Adipose tissue (tissue), 3 donors: ENCODE measurements around the gene KIAA0408. TPM values are rescaled to one million over a fixed set of nuclear protein-coding genes. Genes with fewer than 3 reads are reported as not detected.

ENCODE experiments used
- H3K27ac ChIP-seq: one replicate; pipeline ENCODE4 v1.5.1; 2013; ENCODE audit warnings: low read depth, low read length
- WGBS, 3 donors: extraction: QIAGEN DNeasy Blood & Tissue Kit; methylation state at CpG; one replicate each; pipeline ENCODE4 v1.1.7; 2013; 5-methylcytosine and 5-hydroxymethylcytosine counted together
- polyA plus RNA-seq, 3 donors: library from polyadenylated mRNA; stranded (reverse); fragments of 200-250 nt; gene quantifications; one replicate each; pipeline ENCODE4 v1.2.3, GENCODE V29; 2013
- donor health status: healthy with polysubstance abuse.
- donor health status: Bipolar disorder and iron deficiency.
- donor health status: healthy.

KIAA0408 gene
- polyA plus RNA-seq = 10 to 100 TPM in 1 of 3 donors, 1 to 10 TPM in 1, under 1 TPM in 1; 0.43 to 10.8 (median 4.9) TPM

- H3K27ac ChIP-seq = no peak within 1 kb of the TSS
- WGBS, 3 donors = 18 to 51% (median 29%) methylated on average over 4 of the region's 4 CpGs
Observed at GRCh38 chr6:127459231-127459641, at the start of gene KIAA0408. TSS of gene KIAA0408 (minus strand) at chr6:127459389. CDS start at chr6:127453981, 5,408 bp downstream.

DNA sequence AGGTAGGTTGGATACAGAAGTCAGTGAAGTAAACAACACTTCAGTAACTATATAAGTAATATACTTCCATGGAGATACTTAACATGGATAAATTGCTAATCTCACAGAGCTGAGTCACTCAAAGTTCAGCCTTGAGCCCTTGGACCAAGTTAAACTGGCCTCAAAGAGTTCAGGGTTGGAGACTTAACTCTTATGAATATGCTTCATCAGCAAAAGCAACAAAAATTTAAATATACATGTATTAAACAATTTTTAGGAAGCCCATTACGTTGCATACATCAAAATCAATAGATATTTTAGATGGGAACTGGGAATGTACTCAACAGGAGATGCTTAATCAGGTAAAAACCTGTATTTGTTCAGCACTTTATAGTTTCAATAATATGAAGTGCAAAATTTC lies 47.7 kb upstream of the KIAA0408 start:
- H3K27ac ChIP-seq = no peak overlapping the region
- 53 to 80% (median 77%) methylated on average over 1 of the region's 1 CpG for WGBS, 3 donors

DNA sequence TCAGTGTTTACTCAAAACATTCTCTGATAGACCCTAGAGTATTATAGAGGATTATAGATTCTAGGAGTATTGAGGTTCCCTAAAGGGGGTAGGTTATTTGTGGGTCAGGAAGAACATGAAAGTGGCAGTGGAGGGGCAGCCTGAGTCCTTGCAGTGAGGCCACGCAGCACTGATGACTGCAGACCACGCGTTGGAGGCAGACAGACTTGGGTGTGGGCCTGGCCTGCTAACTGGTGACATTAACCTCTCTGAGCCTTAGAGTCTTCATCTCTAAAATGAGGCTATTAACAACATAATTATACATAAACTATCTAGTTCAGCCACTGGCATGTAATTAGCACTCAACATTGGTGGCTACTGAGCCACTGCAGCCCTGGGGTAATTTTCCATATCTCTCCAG lies 43.8 kb upstream of the KIAA0408 start:
- 93 to 100% (median 97%) methylated on average over 3 of the region's 3 CpGs for WGBS, 3 donors
- no peak overlapping the region for H3K27ac ChIP-seq

DNA sequence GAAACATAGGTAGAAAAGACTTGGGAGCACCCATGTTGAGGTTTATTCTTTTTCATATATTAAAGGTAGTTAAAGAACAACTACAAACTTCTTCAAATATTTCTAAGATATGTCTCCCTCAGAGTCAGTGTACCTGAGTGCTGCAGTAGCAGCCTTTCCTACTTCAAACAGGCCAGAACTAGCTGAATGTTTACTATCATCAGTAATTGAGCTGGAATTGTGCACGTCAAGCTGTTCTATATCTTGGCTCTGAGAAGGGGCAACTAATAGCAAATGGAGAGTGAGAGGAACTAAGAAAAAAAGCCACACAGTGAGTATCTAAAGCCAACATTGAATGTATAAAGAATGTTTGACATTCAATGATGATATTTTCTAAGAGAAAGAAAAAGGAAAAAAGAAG lies 38.2 kb upstream of the KIAA0408 start:
- no peak overlapping the region for H3K27ac ChIP-seq
- 74 to 82% (median 81%) methylated on average over 1 of the region's 1 CpG for WGBS, 3 donors

DNA sequence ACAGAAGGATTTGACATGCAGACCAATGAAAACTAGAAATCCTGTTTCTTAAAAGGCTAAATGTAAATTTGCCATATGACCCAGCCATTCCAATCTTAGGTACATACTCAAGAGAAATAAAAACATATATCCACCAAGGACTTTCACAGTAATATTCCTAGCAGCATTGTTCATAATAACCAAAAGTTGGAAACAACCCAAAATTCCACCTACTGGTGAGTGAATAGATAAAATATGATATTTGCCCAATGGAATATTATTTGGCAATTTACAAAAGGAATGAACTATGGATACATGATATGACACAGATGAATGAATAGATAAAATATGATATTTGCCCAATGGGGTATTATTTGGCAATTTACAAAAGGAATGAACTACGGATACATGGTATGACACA lies 37.3 kb upstream of the KIAA0408 start:
- WGBS, 3 donors = 63 to 95% (median 90%) methylated on average over 1 of the region's 1 CpG
- H3K27ac ChIP-seq = no peak overlapping the region

- no peak overlapping the region for H3K27ac ChIP-seq
Observed at GRCh38 chr6:127494240-127494767, 35.1 kb upstream of the KIAA0408 start.

DNA sequence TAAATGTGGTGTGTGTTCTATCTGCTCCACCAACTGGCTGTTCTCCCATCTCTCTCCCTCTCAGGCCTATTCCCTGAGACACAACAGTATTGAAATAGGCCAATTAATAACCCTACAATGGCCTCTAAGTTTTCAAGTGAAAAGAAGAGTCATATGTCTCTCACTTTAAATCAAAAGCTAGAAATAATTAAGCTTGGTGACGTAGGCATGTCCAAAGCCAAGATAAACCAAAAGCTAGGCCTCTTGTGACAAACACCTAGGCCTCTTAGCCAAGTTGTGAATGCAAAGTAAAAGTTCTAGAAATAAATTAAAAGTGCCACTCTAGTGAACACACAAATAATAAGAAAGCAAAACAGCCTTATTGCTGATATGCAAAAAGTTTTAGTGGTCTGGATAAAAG lies 30.1 kb upstream of the KIAA0408 start:
- no peak overlapping the region for H3K27ac ChIP-seq
- 89 to 93% (median 90%) methylated on average over 1 of the region's 1 CpG for WGBS, 3 donors

DNA sequence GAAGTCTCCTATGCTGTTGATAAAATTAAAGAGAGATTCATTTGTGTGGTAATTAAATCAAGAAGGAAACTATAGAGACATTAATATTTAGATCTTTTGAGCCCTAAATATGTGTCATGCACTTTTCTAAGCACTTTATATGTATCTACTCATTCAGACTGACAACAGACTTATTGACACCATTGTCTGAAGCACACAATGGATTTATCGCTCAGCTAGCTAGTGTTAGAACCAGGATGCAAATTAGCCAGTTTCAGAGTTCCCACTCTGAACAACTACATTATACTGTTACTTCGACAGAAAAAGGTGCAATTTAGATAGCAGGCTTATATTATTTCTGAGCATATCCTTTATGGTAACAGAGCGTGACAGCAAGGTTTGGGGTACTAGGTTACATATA lies 27.7 kb upstream of the KIAA0408 start:
- H3K27ac ChIP-seq = no peak overlapping the region
- 89 to 96% (median 95%) methylated on average over 3 of the region's 3 CpGs for WGBS, 3 donors

- 19 to 40% (median 29%) methylated on average over 3 of the region's 3 CpGs for WGBS, 3 donors
- H3K27ac ChIP-seq = no peak overlapping the region
Observed at GRCh38 chr6:127484212-127484863, 25.1 kb upstream of the KIAA0408 start.

DNA sequence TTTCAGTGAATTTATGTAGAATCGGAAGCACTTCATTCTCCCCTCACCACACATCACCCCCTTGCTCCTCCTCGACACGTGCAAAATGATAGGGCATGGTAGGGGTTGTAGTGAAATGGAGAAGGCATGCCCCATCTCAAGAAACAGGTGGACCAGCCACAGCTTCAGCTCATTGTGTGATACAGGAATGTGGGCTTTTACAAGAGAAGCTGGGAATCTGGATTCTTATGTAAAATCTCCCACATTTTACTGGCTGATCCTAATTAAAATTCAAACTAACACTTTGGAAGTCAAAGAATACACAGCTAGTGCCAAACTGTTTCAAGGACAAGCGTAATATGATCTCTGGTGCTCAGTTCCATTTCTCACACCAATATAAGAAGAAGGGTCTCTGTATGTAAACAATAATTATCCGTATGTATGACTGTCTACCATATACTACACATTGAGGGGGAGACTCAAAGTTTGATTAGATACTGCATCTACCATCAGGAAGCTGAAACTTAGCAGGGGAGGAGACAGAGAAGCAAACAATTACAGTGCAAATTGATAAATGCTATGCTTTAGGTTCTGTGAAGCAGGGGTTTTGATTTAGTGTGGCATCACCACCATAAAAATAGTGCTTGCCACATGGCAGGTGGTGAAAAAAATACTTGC lies 24.3 kb upstream of the KIAA0408 start:
- H3K27ac ChIP-seq = no peak overlapping the region
- WGBS, 3 donors = 47 to 82% (median 80%) methylated on average over 5 of the region's 5 CpGs

- H3K27ac ChIP-seq = no peak overlapping the region
- WGBS, 3 donors = 95 to 99% (median 96%) methylated on average over 2 of the region's 2 CpGs
Observed at GRCh38 chr6:127482325-127482724, 23.1 kb upstream of the KIAA0408 start.

- H3K27ac ChIP-seq = no peak overlapping the region
- 51 to 69% (median 67%) methylated on average over 4 of the region's 4 CpGs for WGBS, 3 donors
Observed at GRCh38 chr6:127481628-127482027, 22.4 kb upstream of the KIAA0408 start.

- 85 to 87% (median 86%) methylated on average over 2 of the region's 2 CpGs for WGBS, 3 donors
- H3K27ac ChIP-seq = no peak overlapping the region
Observed at GRCh38 chr6:127481111-127481510, 21.9 kb upstream of the KIAA0408 start.

DNA sequence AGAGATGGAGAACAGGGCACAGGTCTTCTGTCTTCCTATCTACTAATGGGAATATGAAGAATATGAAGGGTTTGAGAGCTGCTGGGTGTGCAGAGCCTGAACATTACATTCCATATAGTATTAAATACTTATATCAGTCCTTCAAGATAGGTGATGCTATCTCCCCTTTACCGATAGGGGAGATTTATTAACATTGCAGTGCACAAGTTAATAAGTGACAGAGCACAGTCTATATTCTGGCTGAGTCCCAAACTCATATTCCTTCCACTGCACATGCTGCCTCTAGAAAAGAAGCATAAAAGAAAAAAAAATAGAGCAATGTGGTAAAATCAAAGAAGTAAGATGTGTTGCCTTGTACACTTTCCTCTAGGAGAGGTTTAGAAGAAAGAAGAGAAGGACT lies 18.5 kb upstream of the KIAA0408 start:
- WGBS, 3 donors = 30 to 96% (median 94%) methylated on average over 1 of the region's 1 CpG

GRCh38 chr6:127475823-127476176 lies 16.6 kb upstream of the KIAA0408 start:
- 79 to 87% (median 84%) methylated on average over 34 of the region's 34 CpGs for WGBS, 3 donors
- no peak overlapping the region for H3K27ac ChIP-seq

More for the DNA sequence above, 18.5 kb upstream of the KIAA0408 start:
- no peak overlapping the region for H3K27ac ChIP-seq

- H3K27ac ChIP-seq = no peak overlapping the region
- 74 to 89% (median 86%) methylated on average over 86 to 87 of the region's 87 CpGs for WGBS, 3 donors
Observed at GRCh38 chr6:127475135-127475822, 16.1 kb upstream of the KIAA0408 start.

DNA sequence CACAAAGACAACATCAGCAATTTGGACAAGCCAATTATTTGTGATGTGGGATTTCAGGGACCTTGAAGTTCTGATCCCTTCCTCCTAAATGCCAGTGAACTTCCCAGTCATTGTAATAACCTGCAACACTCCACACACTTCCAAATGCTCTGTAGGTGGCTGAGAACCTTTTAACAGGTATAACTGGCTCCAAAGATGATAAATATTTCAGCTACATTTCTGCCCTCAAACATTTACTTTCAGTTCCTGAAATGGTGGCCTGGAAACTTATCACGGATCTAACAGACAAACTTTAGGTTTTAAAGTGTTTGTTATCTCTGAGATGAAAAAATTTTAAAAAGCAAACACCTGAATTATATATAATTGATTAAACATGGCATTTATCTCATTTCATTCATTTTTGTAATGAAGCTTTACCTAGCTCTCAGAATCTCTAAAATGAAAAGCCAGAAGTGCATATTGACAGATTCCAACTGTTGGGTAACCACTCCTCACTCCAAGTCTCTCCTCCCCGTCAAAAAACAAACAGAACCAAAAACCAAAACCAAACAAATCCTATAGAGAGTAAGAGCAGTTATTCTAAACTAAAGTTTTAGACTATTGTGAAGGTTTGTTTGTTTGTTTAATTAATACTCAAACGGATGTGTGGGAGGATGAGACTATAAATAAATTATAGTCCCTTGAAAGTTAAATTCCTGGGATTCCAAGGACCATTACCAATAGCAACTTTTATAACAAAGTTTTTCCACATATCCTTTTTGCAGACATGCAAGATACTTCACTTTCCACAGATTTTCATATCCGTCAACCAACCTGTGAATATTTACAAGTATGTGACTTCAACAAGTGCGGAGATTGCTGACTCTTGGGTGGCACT lies 12.4 kb upstream of the KIAA0408 start:
- H3K27ac ChIP-seq = no peak overlapping the region
- WGBS, 3 donors = 55 to 73% (median 65%) methylated on average over 5 of the region's 5 CpGs

DNA sequence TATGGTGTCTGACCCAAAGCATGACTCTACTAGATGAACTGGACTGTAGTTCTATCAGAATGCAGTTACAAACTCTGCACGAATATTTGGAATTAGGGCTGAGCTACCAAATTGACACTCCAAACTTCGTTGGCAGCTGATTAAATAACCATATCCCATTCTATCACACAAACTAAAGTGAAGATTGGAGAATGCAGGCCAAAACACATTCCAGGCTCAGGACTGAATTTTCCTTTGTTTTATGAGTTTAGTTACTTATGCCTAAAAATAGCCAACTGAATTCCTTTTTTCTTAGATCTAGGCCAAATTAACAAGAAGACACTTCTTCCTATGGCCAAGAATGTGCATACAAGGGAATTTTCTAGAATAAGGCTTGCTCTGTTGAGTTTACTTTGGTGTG lies 9.7 kb upstream of the KIAA0408 start:
- 65 to 85% (median 82%) methylated on average over 2 of the region's 2 CpGs for WGBS, 3 donors
- no peak overlapping the region for H3K27ac ChIP-seq
